ENCODE measurements around the gene DDX1. TPM values are rescaled to one million over a fixed set of nuclear protein-coding genes. Genes with fewer than 3 reads are reported as not detected.

The DDX1 gene
- total and polyA plus RNA-seq, 10 of the 15 experiments (the other 5 are each of a cell fraction or from before 2014, with no cell fraction given), result 53.2 to 134 (median 85.6) TPM

- no peak for TF ChIP-seq CUX1 (IDR thresholded peaks at IDR 0.05; ENCODE audit: insufficient replicate concordance, low read depth, low read length)
Observed at GRCh38 chr2:15650616-15651366, 59.1 kb downstream of the DDX1 start (continued).

GRCh38 chr2:15651367-15651727, 59.7 kb downstream of the DDX1 start:
- H3K27ac ChIP-seq (ENCODE audit: control insufficient read depth, insufficient read depth), result no peak overlapping the region
- BruUV-seq (replicated peaks), result no TSS peak
- DNase-seq (ENCODE audit: low read depth, low spot score) (no peak), FAIRE-seq (no peak), ATAC-seq (no peak)
- no peak overlapping the region for H3K4me3 ChIP-seq
- H2AFZ ChIP-seq (ENCODE audit: control insufficient read depth, low read depth, low read length), result no peak overlapping the region
- no peaks in the 10 kb centered on the region for H3K9me3 ChIP-seq (replicated peaks; ENCODE audit: control insufficient read depth, insufficient read depth, low read length)
- ChIA-PET CTCF (no interaction called here), SMC1A (ENCODE audit: uncharacterized antibody, unreplicated experiment) (no interaction called here), RAD21 (ENCODE audit: unreplicated experiment) (no interaction called here), POLR2A (no interaction called here)
- H3K36me3 ChIP-seq (ENCODE audit: control insufficient read depth in 2 of 2, insufficient read depth in 2 of 2, low read length in 1 of 2), result no peaks in the 10 kb centered on the region
- H3K4me2 ChIP-seq (ENCODE audit: control insufficient read depth, insufficient read depth), result no peak overlapping the region
- no peak for TF ChIP-seq NR2C2 (IDR thresholded peaks at IDR 0.05; ENCODE audit: borderline replicate concordance, control insufficient read depth, insufficient read length, low read depth)
- no peak for TF ChIP-seq SRF (IDR thresholded peaks at IDR 0.05; ENCODE audit: low read depth in 2 of 2, low read length in 2 of 2)
- TF ChIP-seq FOXK2 (IDR thresholded peaks at IDR 0.05), result no peak
- TF ChIP-seq YBX1 (IDR thresholded peaks at IDR 0.05), result no peak
- no peak for TF ChIP-seq BHLHE40 (IDR thresholded peaks at IDR 0.05; ENCODE audit: borderline replicate concordance in 1 of 2, low read depth in 2 of 2, low read length in 1 of 2)
- no peak for TF ChIP-seq YY1 (IDR thresholded peaks at IDR 0.05; ENCODE audit: low read depth, low read length)
- TF ChIP-seq PAX5 (IDR thresholded peaks at IDR 0.05; ENCODE audit: borderline replicate concordance, low read depth, low read length), result no peak
- in situ Hi-C loops (cut with MboI) (no loop called here), intact Hi-C loops (cut with micrococcal nuclease; ENCODE audit: unreplicated experiment) (no loop called here)
- H3K9ac ChIP-seq (ENCODE audit: control insufficient read depth, insufficient read depth, low read length), result no peak overlapping the region
- H3K27me3 ChIP-seq (replicated peaks in 1 of 2; ENCODE audit: control insufficient read depth in 2 of 2, insufficient read depth in 2 of 2, low read length in 1 of 2), result no peaks in the 10 kb centered on the region; a peak in 2 of 4 replicates
- 45% methylated on average over 7 of the region's 7 CpGs for WGBS (ENCODE audit: insufficient coverage, insufficient replicate concordance, low lambda C conversion rate, missing lambda C conversion rate)
- H4K20me1 ChIP-seq (ENCODE audit: control insufficient read depth, insufficient read depth), result no peaks in the 10 kb centered on the region
- no peaks in the 10 kb centered on the region for H3K4me1 ChIP-seq (ENCODE audit: control insufficient read depth, insufficient read depth, low read length)
- H3K79me2 ChIP-seq (ENCODE audit: control insufficient read depth, insufficient read depth, low read length), result no peaks in the 10 kb centered on the region
